ENCODE data around the gene CABCOCO1.

The CABCOCO1 gene

DNA sequence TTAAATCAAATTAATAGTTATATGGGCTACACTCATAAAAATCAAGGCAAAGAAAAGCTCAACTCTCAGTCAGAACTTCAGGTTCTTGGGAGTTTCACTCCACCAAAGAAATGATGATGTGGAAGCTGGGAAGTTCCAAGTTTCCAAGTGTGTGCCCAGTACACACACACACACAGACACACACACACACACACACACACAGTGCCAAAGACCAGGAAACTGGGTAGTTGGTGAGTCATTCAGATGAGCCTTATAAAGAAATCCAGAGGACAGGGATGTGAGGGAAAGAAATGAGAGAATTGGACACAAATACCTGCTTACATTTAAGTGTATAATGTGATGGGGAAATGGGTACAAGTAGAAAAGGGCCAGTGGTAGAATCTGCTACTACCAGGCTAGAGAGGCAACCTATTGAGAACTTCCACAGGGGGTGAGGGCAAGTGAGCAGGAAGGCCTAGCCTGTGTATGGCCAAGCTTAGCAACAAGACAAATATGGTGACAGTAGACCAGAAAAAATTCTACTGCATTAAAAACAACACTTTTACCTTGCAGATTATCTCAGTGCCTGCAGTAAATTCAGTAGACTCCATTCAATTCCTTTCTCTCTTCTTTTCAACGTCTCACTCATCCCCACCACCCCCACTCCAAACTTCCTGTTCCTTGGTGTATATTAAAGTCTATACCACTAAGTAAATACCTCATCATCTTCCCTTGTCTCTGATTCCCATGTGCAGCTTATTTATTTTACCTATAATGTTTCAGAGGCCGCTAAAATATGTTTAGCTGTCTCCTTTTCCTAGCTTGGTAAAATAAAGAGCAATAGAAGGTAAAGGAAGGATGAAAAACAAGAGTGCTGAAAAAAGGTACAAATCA, 95.0 kb downstream of the CABCOCO1 start:
- DNase-seq, result no peak

DNA sequence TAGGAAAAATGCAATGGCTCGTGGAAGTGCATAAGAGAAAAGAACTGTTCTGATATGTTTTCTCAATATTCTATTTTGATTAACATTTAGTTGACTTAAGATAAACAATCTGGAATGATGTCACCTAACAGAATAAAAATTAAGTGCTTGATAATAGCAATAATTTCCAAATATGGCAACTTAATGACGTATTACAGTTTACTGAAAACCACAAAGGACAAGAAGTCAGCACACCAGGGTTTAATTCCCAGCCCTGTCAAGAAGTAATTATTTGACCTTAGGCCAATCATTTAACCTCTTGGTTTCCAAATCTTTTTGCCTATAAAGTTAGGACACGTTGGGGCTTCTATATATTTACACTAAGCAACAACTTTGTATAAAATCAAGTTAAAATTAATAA, 95.7 kb downstream of the CABCOCO1 start:
- DNase-seq, result no peak

DNA sequence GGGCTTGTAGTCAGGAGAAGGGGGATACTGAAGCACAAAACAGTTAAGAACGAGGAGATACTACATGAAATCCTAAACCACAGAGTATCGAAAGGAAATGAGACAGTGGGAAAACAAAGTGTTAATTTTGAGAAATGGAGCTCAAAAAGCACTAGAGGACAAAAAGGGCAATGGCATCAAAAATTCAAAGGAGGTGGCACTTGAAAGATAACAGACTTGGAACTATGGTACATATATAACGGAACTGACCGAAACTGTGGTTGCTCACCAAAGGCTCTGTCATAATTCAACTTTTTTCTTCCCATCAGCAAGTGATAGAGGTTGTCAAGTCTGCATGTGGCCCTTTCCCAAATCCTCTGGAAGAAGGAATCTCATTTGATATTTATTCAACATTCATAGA, 97.0 kb downstream of the CABCOCO1 start:
- no peak for DNase-seq

DNA sequence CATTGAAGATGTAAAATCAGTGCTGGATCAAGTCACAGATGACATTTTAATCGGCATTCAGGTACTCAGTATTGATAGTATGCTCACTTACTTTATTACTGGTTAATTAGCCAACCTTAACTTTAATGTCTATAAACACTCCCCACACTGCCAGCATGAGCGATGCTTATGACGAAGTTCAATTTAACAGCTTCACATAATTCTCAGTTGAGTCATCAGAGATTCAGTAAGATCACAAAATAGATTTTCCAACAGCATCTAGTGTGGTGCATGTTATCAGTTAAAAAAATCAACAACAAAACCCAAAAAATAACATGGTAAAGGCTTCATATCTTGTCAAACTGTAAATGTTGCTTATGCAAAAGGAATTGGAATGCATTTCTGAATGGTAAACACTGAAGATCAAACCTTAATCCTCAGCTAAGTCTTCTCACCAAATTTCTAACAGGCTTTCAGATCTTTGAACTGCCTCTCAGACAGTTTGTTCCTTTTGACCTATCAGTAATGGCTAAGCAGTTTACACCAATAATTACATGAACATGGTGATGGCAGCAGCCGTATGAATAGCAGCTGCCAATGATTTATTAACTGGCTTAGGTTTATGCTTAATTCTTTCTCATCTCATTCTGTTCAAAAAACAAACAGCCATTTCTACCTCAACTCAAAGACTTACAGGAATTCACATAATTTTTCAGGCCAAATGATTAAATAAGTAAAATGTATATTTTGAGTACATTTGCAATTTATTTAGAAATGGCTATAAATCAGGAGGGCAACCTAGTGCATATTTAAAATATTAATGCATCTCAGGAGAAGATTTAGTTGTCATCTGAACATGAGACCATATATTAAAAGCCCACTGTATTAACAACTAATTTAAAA, 98.5 kb downstream of the CABCOCO1 start:
- DNase-seq, result no peak

DNA sequence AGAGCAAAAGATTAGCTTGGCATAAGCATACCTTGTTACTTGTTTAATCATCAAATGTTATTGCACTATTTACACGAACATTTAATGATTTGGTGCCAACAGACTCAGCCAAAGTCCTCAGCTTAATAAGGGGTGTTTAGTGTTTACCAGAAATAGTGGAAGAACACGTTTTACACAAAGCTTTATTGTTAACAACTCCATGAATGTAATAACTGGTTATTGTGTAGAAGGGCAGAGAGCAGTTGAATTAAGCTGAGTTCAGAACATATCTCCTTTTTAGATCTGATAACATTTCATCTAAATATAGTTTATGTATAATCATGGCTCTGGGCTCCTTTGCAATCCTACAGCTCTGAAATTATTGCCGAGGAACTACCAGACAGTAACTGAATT, 99.1 kb downstream of the CABCOCO1 start:
- DNase-seq, result no peak

DNA sequence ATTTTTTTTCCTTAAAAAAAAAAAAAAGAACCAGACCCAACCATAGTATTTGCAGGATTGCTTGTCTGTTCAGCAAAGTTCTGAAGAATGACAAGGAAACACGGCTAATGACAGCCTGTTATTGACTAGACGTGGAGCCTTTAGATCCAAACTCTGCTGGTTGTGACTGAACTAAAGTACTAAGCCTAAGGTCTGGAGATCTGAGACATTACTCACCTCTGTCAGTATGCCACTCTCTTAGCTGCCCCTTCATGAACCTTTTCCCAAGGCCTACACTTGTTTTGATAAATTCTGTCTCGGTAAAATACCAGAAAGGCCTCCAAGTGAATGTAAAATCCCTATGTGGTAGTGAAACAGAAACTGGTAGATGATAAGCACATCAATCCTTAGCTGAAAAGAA, 101.0 kb downstream of the CABCOCO1 start:
- no peak for DNase-seq

DNA sequence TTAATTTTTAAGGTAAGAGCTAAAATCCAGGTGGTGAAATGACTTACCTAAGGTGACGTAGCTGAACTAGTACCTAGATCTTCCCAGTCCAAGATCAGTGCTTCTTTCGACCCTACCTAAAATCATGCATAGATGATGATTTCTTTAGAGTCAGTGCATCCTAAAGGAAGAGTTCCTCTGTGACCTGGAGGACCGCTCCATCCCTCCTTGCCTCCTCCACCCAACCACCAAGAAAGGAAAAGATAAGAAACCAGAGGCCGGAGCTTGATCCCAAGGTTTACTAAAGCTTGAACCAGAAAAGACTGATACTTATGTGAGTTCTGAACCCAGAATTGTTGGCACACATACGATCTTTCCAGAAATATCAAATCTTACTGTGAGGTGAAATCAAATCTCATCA, 101.8 kb downstream of the CABCOCO1 start:
- no peak for DNase-seq

DNA sequence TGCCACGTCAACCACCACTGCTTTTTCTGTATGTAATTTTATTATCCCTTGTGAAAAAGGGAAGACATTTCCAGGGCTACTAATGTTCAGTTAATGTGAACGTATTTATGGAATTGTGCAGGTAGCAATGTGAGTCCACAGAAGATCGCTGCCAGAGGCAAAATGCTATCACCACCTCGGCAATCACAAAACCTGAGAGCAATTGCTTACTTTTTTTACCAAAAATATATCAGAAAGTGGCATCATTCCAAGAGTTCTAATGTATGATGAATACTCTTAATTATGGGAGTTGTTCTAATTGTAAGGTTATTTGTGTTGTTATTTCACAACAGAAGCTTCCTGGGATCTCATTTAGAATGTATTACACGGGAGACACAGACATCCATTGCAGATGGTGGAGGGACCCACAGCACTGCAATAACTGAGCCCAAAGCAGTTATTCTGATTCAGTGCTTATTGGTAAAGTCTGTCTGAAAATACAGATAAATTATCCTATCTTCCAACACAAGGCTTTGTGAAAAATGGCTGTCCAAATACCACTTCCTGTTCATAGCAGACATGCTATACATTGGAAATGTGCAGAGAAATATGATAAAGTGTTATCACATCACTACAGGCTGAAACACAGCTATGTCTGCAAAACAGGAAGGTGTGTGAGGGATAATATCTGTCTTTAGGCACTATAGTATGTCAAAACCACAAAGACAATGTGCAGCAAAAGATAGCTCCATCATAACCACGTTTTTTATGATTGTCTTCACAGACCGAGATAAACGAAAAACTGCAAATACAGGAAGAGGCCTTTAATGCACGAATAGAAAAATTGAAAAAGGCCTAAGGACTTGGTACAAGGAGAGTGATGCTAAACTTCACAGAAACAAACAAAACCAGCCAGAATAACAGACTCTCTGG, 102.7 kb downstream of the CABCOCO1 start:
- DNase-seq, result no peak

DNA sequence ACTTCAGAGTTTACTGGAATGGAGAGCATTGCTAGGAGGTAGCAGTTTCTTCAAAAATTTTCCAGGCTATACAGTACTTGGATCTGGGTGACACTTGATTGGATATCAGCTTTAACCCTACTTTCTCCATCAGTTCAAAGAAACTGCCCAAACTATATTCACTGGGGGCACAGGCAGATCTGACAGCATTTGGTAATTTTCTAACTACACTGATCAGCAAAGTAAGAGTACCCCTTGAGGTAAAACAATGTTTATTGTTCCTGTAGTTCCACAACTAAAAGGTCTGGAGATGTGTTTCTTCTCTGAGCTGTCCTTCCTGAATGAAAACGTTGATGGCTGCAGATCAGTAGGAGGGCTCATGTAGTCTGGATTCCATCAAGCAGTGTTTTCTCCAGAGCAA, 104.2 kb downstream of the CABCOCO1 start:
- no peak for DNase-seq

DNA sequence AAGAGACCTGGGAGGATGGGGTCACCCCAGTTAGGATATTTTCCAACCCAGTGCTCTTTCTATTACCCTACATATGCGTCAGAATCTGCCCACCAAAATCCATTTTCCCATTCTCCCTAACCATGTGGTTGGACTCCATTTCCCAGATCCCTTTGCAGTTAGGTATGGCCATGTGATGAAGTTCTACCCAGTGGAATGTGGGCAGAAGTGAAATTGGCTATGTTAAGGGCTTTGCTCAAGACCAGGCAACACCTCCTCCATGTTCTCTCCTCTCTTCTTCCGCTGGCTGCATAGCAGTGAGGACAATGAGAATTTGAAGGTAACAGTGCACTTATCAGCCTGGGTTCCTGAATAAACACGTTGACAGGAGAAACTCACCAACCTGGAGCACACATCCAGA, 111.3 kb downstream of the CABCOCO1 start:
- DNase-seq, result no peak

DNA sequence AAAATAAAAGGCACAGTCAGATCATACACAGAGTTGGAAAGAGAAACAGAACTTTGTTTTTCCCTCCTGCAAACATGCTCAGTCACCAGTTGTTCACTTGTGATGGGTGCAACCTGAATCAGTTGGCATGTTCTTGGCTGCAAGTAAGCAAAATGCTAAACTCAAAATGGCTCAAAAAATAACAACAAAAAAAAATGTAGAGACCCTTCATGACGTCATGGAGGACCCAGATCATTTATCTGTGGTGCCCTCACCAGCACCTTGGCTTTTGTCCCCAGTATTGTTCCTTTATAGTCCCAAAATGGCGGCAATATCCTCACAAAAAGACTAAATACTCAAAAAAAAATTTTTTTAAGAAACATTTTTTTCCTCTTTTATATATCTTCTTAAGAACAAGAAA, 112.4 kb downstream of the CABCOCO1 start:
- no peak for DNase-seq

DNA sequence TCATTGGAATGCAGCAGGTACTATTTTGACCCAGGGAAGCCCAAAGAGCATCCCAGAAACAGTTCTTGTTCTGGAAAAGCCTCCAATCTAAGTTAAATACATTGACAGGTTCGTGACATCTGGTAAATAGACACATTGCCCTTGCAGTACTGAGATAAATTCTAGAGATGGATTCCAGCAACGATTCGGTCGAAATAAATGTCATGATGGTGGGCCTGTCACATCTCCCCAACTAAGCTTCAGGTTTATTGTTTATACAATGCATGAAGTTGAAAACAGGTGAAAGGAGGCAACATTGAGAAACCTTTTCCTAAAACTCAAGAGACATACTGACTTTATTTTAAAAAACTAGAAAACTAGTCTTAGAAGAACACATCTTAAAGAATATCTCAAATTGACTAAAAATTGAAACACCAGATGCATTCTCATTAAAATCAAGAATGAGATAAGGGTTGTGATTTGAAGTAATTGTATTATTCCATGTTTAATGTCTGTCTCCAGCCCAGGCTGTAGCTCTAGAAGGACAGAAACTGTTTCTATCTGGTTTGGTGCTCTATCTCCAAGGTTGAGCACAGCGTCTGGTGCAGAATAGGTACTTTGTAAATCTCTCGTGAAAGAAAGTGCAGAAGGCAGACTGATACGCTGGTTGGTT, 114.0 kb downstream of the CABCOCO1 start:
- DNase-seq, result no peak

DNA sequence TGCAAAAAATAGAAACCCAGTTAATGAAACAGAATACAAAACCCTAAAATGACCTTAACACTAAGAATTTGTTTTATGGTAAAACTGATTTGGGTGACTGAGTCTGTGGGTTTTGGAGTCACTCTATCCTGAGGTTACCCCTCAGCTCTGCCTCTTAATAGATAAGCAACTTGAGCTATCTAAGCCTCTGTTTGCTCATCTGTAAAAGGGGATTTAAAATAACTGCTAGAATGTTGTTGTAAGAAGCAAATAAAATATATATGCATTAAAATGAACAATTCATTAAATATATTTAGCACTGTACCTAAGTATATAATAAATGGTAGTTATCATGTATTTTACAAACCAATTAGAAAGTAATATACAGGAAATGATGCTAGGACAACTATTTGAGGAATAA, 115.4 kb downstream of the CABCOCO1 start:
- no peak for DNase-seq

DNA sequence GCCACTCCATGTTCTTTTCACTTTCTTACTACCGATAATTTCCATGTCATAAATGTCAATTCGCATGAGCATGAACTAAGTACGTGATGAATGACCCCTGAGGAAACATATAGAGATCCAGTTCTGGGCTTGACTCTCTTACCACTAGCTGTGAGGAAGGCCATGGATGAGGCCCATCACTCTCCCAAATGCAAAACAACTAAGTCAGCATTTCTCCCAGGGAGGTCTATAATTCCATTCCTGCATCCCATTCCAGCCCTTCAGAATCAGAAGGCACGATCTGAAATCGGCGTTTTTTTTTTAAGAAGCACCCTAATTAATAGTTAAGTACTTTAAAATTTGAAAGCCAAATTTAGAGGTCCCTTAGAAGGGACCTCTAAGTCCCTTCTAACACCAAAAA, 116.5 kb downstream of the CABCOCO1 start:
- no peak for DNase-seq

DNA sequence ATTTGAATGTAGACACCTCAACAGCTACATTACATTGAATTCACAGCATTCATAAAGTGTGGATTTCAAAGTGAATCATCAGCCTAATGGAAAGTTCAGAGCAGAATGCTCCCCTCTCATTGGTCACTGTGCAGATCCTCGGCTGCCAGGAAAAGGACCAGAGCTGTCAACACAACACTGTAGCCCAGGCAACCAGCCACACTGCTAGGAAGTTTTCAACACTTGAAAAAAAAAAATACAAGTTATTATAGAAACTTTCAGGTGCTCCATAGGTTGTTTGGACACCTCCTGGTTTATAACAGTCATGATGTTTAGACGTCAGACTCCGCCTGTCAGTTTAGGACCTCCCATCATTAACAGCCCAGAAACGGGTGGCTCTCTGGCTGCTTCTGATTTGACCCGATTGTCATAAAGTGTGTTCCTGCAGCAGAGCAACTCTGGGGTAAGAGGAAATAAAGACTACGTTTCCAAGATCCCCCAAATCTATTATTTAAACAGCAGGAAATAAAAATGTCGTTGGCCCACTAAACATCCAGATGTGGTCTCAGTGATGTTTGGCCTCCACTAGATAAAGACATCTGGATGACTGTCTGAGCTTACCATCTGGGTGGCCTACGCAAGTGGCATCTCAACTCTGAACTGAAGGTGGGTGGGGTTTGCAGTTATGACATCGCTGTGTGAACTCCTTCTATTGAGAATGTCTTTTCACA, 117.4 kb downstream of the CABCOCO1 start:
- DNase-seq, result no peak

DNA sequence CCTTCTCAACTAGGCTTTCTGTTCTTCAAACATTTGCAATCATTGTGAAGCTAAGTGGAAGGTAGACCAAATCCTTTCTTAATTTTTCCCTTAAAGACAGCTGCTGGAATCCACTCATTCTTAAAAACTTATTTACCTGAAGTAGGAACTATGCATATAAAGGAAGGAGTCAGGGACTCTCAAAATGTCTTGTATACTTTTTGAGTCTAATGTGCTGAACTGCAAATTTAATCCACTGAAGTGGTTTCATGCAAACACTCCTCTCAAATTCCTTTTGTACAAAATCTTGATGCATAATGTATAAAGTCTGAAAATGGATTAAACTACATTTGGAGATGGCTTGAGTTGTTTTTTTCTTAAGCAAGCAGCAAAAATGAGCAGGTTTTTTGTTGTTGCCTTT, 118.0 kb downstream of the CABCOCO1 start:
- no peak for DNase-seq

DNA sequence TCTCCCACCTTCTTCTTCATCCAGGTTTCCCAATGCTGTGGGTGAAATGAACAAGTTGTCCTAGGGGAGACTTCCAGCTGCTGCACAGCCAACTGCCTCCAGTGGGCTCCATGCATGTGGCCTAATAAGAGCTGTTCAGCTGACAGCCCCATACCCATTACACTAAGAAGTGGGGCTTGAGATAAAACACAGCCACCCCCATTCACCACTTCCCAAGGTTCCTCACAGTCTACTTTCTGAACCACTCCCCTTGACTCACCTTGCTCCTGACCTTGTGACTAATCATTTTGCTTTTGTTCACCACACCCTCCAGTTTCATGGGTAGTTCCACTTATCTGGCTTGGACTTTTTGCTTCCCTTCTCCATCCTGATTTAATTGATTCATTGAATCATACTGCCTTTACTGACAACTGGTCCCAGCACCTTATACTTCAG, 119.3 kb downstream of the CABCOCO1 start:
- DNase-seq, result no peak

DNA sequence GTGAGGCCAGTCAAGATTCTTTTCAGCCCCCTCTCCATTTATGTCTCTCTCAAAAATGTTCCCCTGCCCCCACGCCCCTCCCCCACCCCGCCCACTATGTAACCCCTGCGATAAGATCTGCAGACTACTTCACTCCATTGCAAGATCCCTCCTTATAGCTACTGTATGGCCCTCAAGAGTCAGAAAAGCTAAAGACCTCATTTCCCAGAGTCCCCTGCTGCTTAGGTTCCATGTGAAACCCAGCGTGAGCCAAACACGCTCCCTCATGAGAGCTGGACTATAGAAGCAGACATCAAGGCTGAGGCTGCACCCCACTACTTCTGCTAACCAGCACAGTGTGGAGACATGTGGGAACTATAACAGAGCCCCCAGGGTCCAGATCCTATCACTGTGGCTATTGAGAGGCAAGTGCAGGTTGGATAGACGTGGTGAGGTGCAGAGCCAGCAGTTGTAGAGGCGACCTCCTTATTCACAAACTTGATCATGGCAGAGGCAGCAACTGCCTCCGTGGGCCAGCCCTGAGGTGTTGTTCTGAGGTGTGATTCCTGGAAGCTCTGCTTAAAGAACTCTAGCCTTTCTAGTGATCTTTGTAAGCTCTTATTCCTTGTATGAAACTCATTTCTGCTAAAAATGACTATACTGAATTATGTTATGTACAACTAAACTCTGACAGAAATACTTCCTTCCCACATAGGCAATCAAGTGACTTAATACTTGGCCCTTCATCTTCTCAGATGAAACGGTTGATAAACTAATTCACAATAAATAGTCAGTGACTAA, 121.8 kb downstream of the CABCOCO1 start:
- no peak for DNase-seq

DNA sequence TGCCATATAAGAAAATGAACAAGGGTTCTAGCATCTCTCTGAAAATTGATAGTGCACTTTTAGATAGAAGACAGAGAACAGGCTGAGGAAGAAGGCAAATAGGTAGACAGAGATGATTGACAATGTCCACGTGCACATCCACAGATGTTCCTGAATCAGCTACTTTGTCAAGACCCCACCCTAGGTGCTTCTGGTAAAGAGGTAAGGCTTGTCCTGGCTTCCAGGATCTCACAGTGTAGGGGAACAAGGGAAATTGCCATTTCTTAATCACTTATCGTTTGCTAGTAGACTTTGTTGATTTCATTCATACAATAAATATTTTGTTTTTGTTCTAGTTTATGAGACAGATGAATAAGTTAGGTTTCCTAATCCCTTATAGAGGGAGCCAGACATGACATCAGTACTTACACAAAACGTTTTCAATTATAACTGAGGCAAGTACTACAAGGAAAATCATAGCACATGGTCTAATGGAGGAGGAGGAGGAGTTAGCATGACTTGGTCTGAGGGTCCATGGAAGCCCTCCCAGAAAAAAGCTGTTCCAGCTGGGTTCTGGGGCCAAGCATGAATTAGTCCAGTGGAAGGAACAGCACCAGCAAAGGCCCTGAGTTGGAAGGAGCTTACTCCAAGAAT, 122.9 kb downstream of the CABCOCO1 start:
- no peak for DNase-seq

DNA sequence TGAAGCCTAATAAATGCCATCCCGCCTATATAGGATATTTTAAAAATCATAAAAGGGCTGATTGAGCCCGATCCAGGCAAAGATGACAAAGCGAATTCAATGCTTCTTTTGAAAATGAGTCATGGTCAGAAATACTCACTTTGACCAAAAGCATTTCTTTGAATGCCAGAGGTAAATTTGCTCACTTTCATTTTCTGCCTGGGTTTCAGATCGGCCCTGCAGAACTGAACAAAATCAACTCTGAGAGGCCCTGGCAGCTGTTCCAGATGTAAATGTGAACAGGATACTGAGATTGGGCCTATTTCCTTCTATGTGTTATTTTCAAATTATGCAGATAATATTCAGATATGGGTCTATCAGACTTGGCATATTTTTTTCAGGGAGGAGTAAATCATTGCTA, 124.0 kb downstream of the CABCOCO1 start:
- no peak for DNase-seq
